HG03066 (cell line): Measurements from ENCODE around the gene ADSL.

Experiments
- ATAC-seq: cut with Tn5 transposase; IDR thresholded peaks from one replicate; pipeline ENCODE4 v1.9.1; 2021; ENCODE audit warnings: low read depth; ENCODE audit not compliant: unreplicated experiment

Gene ADSL

GRCh38 chr22:40415531-40416266 is 69.4 kb downstream of the ADSL start:
- ATAC-seq: no peak

GRCh38 chr22:40416267-40416570 is 69.9 kb downstream of the ADSL start:
- ATAC-seq: no peak

DNA sequence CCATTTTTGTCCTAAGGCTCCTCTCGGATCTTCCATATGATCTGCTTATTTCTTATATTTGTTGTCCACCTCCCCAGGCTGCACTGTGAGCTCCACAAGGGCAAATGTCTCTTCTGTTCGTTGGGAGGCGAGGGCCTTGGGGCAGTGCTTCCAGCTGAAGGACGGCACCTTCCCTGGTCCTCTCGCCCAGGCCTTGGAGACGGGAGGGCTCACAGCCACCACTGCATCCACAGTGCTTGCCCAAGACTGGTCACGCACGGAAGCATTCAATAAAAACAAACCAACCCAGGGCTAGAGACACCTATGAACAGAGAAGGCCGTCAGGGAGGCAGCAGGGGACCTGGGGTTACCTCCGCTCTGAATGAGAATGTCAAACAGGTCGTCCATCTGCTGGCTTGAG is 70.3 kb downstream of the ADSL start:
- ATAC-seq: no peak

- ATAC-seq: no peak
Observed at GRCh38 chr22:40417041-40417440, 70.7 kb downstream of the ADSL start.

DNA sequence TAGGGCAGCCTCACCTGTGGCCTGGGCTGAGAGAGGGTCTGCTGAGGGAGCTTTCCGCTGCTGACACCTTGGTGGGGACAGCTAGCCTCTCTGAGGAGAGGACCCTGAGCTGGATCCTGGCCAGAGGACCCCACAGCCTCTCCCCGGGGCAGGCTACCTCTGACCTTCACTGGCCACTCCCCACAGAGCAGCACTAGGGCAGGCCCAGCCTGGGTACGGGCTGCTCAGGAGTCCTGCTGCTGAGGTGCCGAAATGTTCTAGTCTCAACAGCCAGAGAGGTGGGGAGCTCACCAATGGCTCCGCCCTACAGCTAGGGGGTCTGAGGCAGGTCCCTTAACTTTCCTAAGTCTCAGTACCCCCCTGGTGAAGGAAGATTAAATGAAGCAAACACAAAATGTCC is 71.6 kb downstream of the ADSL start:
- no peak for ATAC-seq

GRCh38 chr22:40418366-40419201 is 72.3 kb downstream of the ADSL start:
- ATAC-seq: no peak

DNA sequence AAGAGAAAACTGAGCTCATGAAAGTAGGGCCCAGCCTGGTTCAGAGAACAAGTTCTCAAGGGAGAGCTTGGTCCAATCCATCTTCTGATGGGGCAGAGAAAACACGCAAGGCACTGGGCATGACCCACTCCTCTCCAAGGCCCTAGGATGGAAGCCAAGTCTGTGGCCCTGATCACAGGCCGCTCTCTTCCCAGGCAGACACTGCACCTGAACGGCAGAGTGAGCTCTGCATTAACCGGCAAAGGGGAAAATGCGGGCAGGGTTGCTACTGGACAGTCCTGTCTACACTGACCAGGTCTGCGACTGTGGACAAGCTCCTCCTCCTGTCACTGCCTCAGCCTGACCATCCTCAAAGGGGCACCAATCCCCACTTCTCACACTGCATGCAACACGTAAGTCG is 73.4 kb downstream of the ADSL start:
- ATAC-seq: no peak

DNA sequence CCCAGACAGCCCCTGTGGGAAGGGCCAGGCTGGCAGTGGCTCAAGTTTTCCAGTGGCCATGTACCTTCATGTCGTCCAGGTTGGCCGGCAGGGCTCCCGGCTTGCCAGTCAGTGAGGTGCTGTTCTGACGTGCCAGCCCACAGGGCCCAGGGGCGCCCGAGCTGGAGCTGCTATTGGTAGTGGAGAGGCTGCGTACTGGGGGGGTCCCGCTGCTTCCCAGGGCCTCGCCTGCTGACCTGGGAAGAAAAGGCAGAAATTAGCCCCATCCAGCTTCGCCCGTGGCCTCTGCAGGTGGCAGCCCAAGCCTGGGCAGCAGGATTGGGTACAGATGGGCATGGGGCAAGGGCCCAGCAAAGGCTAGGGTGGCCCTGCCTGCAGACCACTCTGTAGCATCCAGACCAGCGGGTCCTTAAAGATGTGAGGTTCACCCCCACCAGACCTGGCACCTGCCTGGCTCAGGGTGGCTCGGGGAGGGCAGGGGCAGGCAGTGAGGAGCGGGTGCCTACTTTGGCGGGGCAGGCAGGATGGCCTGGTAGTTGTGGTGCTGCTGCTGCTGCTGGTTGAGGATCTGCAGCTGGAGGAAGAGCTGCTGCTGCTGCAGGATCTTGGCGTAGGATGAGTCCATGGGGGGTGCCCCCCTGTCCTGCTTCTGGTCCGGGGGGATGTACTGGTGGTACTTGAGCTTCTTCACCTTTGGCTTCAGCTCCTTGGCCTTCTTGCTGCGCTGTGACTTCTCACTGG is 74.2 kb downstream of the ADSL start:
- no peak for ATAC-seq

DNA sequence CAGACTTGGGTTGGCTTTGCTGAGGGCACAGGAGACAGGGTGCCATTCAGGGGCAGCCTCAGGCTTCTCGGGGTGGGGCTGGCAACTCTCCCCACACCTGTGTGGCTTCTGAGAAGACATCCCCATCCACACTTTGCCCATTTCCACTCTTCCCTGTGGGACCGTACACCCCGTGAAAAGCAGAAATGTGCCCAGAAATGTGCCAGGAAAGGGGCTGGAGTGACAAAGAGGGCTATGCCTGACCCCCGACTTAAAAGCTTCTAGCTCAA is 74.7 kb downstream of the ADSL start:
- no peak for ATAC-seq

DNA sequence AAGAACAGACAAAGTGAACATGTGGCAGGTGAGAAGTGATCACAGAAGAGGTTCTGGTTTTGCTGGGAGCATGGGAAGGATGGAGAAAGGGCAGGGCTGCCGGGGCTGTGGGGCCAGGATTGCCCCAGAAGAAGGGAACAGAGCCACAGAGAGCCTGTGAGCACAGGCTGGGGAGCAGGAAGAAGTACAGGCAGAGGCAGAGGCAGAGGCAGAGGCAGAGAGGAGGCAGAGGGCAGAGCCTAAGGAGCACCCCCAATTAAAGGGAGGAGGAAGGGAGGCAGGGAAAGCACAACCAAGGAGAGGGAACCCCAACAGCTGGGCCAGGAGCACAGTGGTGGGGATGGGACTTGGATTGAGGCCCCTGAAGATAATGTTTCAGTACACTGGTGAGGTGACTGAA is 75.6 kb downstream of the ADSL start:
- no peak for ATAC-seq

GRCh38 chr22:40422558-40423309 is 76.4 kb downstream of the ADSL start:
- ATAC-seq: no peak

DNA sequence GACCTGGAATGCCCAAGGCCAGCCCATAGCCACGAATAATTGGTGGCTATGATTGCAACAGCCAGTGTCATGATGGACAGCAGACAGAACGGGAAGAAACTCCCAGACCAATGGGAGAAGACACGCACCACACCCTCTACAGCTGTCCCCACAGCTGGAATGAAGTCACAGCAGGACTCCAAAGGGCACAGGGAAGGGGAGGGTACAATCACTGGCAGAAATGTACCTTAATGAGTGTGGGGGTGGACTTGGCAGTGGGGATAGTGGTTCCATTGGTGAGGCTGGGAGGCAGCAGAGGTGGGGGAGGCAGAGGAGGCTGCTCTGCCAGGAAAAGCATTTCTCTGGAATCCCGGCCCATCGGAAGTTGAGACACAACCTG is 77.0 kb downstream of the ADSL start:
- ATAC-seq: no peak

GRCh38 chr22:40423882-40424640 is 77.8 kb downstream of the ADSL start:
- no peak for ATAC-seq

- ATAC-seq: no peak
Observed at GRCh38 chr22:40425082-40425481, 78.8 kb downstream of the ADSL start.

DNA sequence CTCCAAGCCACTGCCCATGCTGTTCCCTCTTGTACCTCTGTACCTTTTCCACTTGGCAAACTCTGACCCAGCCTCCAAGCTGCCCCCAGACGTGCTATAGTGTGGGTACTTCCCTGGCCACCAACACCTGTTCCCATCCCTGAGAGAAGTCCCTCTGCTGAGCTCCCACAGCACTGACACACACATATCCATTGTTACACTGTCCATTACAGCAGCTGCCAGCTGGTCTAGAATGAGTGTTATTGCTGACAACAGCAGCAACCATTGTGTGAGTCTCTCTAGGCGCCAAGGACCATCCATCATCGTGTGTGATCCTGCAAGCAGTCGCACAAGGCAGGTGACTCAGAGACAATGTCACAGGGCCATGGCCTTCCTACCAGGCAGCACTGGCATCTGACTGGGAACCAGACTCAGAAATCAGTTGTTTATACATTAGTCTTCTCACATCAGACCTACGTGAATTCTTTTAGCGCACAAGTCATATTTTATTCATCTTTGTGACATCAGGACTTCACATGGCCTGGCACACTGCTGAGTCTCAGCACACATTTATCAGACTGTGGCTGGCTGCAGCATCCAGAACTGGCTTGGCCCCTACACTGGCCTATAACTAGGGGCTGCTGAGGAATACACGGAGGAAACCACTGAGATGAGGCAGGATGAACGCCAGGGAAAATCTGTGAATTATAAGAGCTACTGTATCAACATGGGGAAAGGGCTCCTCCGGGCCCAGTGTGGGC is 80.5 kb downstream of the ADSL start:
- no peak for ATAC-seq

- no peak for ATAC-seq
Observed at GRCh38 chr22:40428796-40429195, 82.5 kb downstream of the ADSL start.

GRCh38 chr22:40429481-40429880 is 83.2 kb downstream of the ADSL start:
- ATAC-seq: no peak

DNA sequence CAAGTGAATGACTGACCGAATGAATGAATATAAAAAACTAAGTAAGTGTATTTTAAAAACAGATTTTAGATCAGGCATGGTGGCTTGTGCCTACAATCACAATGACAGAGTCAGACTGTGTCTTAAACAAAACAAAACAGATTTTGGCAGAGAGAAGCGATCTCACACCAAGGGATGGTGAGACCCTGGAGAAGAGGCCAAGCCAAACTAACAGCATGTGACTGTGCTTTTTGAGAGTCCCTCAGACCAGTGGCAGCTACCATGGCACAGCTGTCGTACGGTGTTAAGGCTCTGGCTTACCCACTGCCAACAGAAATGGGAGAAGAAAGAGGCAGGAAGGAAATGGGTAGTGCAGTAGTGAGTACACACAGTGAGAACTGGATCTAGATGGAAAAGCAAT is 84.7 kb downstream of the ADSL start:
- no peak for ATAC-seq

GRCh38 chr22:40432157-40432556 is 85.9 kb downstream of the ADSL start:
- no peak for ATAC-seq

DNA sequence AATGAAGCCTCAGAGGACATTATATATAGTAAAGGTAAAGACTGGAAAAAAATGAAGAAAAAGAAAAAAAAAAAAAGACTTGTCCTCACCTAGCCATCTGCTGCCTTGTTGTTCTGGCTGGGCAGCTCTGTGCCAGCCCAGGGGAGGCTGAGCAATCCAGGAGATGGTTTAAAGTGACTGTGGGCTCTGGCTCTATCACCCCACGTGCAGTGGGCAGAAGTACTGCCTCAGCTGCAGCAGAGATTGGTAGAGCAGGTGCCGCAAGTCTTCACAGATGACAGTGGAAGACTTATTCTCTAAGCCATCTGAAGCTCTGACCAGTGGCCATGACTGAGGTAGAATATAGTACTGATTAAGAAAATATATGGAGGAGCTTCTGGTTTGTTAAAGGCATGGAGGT is 86.3 kb downstream of the ADSL start:
- no peak for ATAC-seq
